ENCODE data around the gene C12orf57. TPM values are rescaled to one million over a fixed set of nuclear protein-coding genes. Genes with fewer than 3 reads are reported as not detected.

Gene C12orf57
- total RNA-seq, 2 donors from 2014 or later, result 352 to 711 TPM

GRCh38 chr12:6943389-6943721 lies 467 bp upstream of the C12orf57 start:
- peak; percentile 40 for TF ChIP-seq POLR2A (IDR thresholded peaks at IDR 0.05)
- no peak for TF ChIP-seq CTCF (IDR thresholded peaks at IDR 0.05)
- peak; percentile 88 for TF ChIP-seq POLR2AphosphoS5 (IDR thresholded peaks at IDR 0.05)
- intact Hi-C loops (cut with DNase I), result no loop called here
- Histone ChIP-seq H3K27me3 (replicated peaks; ENCODE audit: insufficient read depth) (no peaks in the 10 kb centered on the region), H3K4me3 (peak overlapping the region; percentile 58 to 67), H3K36me3 (no peaks in the 10 kb centered on the region), H3K4me1 (replicated peaks) (peaks cover 23% of the 10 kb centered on the region), H3K9me3 (no peaks in the 10 kb centered on the region), H3K27ac (peak overlapping the region; percentile 94 to 97)
- under 1% methylated on average over 13 of the region's 13 CpGs for WGBS
- DNase-seq (ENCODE audit: low spot score), result peak; percentile 89

GRCh38 chr12:6944381-6945186 lies 762 bp downstream of the C12orf57 start:
- TF ChIP-seq POLR2A (IDR thresholded peaks at IDR 0.05) (peak; percentile 52), POLR2AphosphoS5 (IDR thresholded peaks at IDR 0.05) (peak; percentile 83), CTCF (IDR thresholded peaks at IDR 0.05) (peak; percentile 81 to 97 (median 95))
- intact Hi-C loops (cut with DNase I), result loop anchor here (5.0 kb wide), 1 partner anchor 168 kb away; no protein-coding TSS in a partner anchor
- Histone ChIP-seq H3K4me3 (peak overlapping the region; percentile 58 to 67), H3K36me3 (no peaks in the 10 kb centered on the region), H3K4me1 (replicated peaks) (peaks cover 18% of the 10 kb centered on the region), H3K27me3 (replicated peaks; ENCODE audit: insufficient read depth) (no peaks in the 10 kb centered on the region), H3K9me3 (no peaks in the 10 kb centered on the region), H3K27ac (peak overlapping the region; percentile 94 to 97)
- DNase-seq (ENCODE audit: low spot score), result peak; percentile 95
- 2% methylated on average over 48 of the region's 48 CpGs for WGBS

- Histone ChIP-seq H3K27ac (peak overlapping the region; percentile 94 to 97), H3K27me3 (replicated peaks; ENCODE audit: insufficient read depth) (no peaks in the 10 kb centered on the region), H3K4me1 (replicated peaks) (peaks cover 18% of the 10 kb centered on the region), H3K4me3 (peak overlapping the region in 1 of 2 donors; percentile 58), H3K36me3 (no peaks in the 10 kb centered on the region), H3K9me3 (no peaks in the 10 kb centered on the region)
- TF ChIP-seq CTCF (IDR thresholded peaks at IDR 0.05), result no peak
- TF ChIP-seq POLR2AphosphoS5 (IDR thresholded peaks at IDR 0.05), result no peak
- WGBS, result 67% methylated on average over 11 of the region's 11 CpGs
- DNase-seq (ENCODE audit: low spot score), result no peak
- intact Hi-C loops (cut with DNase I), result loop anchor here (5.0 kb wide), 1 partner anchor 167 kb away; no protein-coding TSS in a partner anchor
These were observed 1.8 kb downstream of the C12orf57 start for GRCh38 chr12:6945613-6946012.

GRCh38 chr12:6946033-6946919 lies 2.5 kb downstream of the C12orf57 start:
- Histone ChIP-seq H3K4me1 (replicated peaks) (peaks cover 18% of the 10 kb centered on the region), H3K9me3 (no peaks in the 10 kb centered on the region), H3K27ac (peak overlapping the region; percentile 94 to 97), H3K27me3 (replicated peaks; ENCODE audit: insufficient read depth) (no peaks in the 10 kb centered on the region), H3K4me3 (peak overlapping the region; percentile 28 to 42), H3K36me3 (no peaks in the 10 kb centered on the region)
- TF ChIP-seq POLR2AphosphoS5 (IDR thresholded peaks at IDR 0.05), result peak; percentile 97
- TF ChIP-seq POLR2A (IDR thresholded peaks at IDR 0.05), result peak; percentile 95
- peak in 3 of 4 experiments; percentile 43 to 66 (median 59) for TF ChIP-seq CTCF (IDR thresholded peaks at IDR 0.05)
- WGBS, result 19% methylated on average over 31 of the region's 32 CpGs
- DNase-seq (ENCODE audit: low spot score), result peak; percentile 97
- intact Hi-C loops (cut with DNase I), result loop anchor here (5.0 kb wide), 1 partner anchor 166 kb away; no protein-coding TSS in a partner anchor

Data from prostate gland (tissue), 2 donors.